GM19240 (cell line): ENCODE data around the gene ABCG4.
"Not testable (repeated sequence)": the region's sequence is repeated elsewhere in the genome, so short reads cannot be mapped to it uniquely, and the experiment has no call there.

Experiments used
- DNase-seq: peaks from one replicate; pipeline ENCODE4 v3.0.0; 2011; ENCODE audit warnings: low spot score; ENCODE audit not compliant: insufficient read length

ABCG4 gene

GRCh38 chr11:119153049-119153818 is 4.4 kb downstream of the ABCG4 start:
- DNase-seq, result no peak

DNA sequence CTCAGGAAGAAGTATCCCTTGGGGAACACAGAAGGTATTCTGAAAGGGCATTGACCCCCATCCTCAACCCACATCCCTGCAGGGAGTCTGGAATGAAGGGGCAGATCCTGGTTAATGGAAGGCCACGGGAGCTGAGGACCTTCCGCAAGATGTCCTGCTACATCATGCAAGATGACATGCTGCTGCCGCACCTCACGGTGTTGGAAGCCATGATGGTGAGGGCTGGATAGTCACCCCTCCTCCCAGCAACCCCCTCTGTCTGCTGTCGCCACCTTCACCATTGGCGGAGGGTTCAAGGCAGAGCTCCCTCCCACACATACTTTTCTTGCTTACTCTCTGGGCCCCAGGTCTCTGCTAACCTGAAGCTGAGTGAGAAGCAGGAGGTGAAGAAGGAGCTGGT is 5.3 kb downstream of the ABCG4 start:
- DNase-seq, result no peak

- no peak for DNase-seq
These were observed 7.1 kb downstream of the ABCG4 start for GRCh38 chr11:119155733-119156492.

DNA sequence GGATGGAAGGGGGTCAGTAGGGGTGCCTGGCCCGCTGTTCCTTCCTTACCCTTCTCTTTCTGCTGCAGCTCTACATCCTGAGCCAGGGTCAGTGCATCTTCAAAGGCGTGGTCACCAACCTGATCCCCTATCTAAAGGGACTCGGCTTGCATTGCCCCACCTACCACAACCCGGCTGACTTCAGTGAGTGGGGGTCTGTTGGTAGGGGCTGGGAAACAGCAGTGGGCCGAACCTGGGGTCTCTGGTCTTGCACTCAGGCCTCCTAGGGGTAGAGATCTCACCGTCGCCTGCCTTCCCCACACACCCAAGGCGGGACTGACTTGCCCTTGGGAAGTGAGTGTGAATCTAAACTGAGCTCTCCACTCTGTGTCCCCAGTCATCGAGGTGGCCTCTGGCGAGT is 7.6 kb downstream of the ABCG4 start:
- DNase-seq, result no peak

DNA sequence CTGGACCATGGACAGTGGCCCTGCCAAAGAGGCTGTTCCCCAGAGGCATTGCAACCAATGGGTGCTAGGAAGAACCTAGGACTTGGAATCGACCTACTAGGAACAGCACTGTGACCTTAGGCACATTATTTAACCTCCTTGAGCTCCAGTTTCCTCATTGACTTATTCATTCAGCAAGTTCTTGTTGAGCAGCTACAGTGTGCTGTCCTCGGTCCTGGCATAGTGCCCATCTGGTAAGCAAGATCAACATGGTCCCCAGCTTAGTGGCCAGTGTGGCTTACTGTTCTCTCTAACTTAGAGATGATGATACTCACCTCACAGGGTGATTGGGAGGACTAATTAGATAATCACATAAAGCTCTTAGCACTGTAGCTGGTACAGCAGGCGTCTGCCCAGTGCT is 8.2 kb downstream of the ABCG4 start:
- DNase-seq, result no peak

DNA sequence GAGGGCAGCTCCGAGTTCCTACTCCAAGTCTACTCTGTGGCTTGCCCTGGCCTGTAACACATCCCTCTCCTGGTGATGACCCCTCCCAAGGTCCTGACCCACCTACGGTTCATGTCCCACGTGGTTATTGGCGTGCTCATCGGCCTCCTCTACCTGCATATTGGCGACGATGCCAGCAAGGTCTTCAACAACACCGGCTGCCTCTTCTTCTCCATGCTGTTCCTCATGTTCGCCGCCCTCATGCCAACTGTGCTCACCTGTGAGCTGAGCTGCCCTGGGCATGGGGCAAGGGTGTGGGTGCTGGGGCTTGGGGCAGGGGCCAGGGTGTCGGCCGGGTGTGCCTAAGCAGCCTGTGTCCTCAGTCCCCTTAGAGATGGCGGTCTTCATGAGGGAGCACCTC is 9.6 kb downstream of the ABCG4 start:
- DNase-seq, result no peak

DNA sequence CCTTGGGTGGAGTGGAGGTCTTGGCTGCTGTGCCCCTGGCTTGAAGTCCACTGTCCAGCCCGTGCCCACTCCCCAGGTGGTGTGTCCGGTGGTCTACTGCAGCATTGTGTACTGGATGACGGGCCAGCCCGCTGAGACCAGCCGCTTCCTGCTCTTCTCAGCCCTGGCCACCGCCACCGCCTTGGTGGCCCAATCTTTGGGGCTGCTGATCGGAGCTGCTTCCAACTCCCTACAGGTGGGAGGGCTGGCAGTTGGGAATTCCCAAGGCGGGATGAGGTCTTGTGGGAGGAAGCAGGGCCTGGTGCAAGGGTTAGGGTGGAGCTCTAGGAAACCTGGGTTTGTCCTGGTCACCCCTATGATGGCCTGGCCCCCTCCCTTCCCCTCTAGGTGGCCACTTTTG is 11.3 kb downstream of the ABCG4 start:
- DNase-seq, result no peak

DNA sequence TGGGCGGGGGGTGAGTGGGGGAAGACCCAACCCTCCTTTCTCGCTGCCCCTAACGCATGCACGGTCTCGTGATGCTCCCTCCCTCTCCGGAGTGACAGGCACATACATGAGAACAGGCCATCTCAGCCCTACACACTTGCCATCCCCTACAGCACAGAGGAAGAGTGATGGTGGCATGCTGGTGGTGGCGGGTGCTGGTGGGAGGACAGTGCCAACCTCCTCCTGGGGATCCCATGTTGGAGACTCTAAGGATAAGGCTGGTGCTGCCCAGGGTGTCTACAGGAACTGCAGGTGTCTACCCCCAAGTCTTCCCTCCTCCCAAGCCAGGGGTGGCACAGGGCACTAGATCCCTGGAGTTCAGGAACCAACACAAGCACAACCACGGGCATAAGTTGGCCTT is 13.0 kb downstream of the ABCG4 start:
- no peak for DNase-seq

GRCh38 chr11:119166368-119167076 is 17.7 kb downstream of the ABCG4 start:
- no peak for DNase-seq

DNA sequence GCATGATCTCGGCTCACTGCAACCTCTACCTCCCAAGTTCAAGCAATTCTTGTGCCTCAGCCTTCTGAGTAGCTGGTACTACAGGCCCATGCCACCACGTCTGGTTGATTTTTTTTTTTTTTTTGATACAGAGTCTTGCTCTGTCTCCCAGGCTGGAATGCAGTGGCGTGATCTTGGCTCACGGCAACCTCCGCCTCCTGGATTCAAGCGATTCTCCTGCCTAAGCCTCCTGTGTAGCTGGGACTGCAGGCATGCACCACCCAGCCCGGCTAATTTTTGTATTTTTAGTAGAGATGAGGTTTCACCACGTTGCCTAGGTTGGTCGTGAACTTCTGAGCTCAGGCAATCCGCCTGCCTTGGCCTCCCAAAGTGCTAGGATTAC is 18.2 kb downstream of the ABCG4 start:
- DNase-seq, result not testable (repeated sequence)

- no peak for DNase-seq
These were observed 19.1 kb downstream of the ABCG4 start for GRCh38 chr11:119167933-119168332.

DNA sequence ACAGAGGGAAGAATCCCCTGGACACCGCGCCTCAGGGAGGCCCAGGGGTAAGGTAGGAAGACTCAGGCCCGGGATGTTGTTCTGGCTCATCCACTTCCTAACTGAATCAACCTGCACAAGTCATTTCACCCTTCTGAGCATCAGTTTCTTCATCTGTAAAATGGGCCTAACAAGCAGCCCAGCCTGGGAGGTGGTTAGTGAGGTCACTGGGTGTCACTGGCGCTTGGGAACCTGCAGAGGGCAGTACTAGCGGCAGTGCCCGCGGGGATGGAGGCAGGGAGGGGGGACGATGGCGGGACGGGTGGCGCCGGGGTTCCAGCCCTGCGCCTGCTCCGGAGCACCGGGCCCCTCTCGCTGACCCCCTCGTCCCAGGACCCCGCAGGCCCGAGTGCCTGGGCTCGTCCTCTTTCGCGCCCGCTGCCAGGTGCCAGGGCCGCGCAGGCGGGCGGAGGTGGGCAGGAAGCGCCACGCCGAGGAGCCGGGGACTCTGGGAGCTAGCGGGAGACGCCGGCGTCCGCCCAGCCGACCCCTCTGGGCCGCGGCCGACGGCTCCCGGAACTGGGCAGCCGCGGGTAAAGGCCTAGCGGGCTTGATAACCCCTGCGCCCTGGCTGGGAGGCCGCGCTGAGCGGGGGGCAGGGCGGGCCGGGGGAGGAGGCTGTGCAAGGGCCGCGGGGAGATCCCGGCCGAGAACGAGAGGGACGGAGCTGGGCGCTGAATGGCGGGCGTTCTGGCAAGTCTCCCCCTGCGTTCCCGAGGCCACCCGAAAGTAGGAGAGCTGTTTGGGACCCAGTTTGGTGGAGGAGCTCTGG is 19.8 kb downstream of the ABCG4 start, which contains the start of gene NLRX1:
TSS of gene NLRX1 (plus strand) at position 255 of the 811 bp plus-strand sequence. CDS start 2,679 bp downstream, outside the sequence.
- DNase-seq, result peak; percentile 98

GRCh38 chr11:119169282-119169719 is 20.4 kb downstream of the ABCG4 start:
- DNase-seq, result peak; percentile 40

- DNase-seq, result no peak
These were observed 23.7 kb downstream of the ABCG4 start for GRCh38 chr11:119172513-119172912.

GRCh38 chr11:119173453-119173852 is 24.6 kb downstream of the ABCG4 start:
- DNase-seq, result no peak

- no peak for DNase-seq
These were observed 26.7 kb downstream of the ABCG4 start for GRCh38 chr11:119175493-119176077.

DNA sequence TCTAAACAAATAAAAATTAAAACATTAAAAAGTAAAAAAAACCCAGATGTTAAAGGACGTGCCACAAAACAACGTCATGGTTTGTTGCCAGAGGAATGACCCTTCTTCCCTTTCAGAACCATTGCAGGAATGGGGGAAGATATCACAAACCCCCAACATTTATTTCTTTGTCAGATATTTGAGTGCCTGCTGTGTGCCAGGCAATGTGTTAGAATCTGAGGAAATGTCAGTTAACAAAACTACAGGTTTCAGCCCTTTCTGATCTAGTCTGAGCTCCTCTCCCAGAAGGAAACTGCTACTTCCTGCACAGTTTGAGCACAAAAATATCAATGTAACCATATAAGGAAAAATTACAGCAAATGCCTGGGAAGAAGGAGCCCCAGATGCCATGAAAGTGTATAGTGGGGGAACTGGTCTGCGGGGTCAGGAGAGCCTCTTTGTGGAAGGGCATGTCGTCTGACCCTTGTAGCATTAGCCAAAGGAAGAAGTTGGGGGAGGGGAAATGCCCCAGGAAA is 29.4 kb downstream of the ABCG4 start:
- no peak for DNase-seq

GRCh38 chr11:119179342-119179741 is 30.5 kb downstream of the ABCG4 start:
- no peak for DNase-seq

GRCh38 chr11:119179983-119180382 is 31.1 kb downstream of the ABCG4 start:
- no peak for DNase-seq
